Left lobe of liver (tissue), 2 donors: ENCODE results near the gene PSKH1. TPM values are rescaled to one million over a fixed set of nuclear protein-coding genes. Genes with fewer than 3 reads are reported as not detected.
"Not testable (repeated sequence)": the region's sequence is repeated elsewhere in the genome, so short reads cannot be mapped to it uniquely, and the experiment has no call there.

ENCODE experiments used
- ATAC-seq: fragments of 200-7000 bp; cut with Tn5 transposase; one replicate; pipeline ENCODE4 v1.9.1; 2020; ENCODE audit warnings: mild to moderate bottlenecking, moderate library complexity
- DNase-seq: peaks from one replicate; pipeline ENCODE4 v3.0.0-alpha.2; 2020; ENCODE audit warnings: low spot score
- total RNA-seq: library from RNA; stranded (reverse); gene quantifications from one replicate; pipeline ENCODE4 v1.2.1, GENCODE V29; 2021
- donor health status: DM: no; HTN: no; CAD: no; lungs with moderate emphysema.
- donor health status: DM: no; HTN: yes; CAD: no.

The PSKH1 gene
- total RNA-seq, 1 donor from 2014 or later, result 18.2 TPM

GRCh38 chr16:67884684-67885083 lies 8.4 kb upstream of the PSKH1 start, which contains the start of gene NRN1L:
Gene NRN1L, plus strand, starts transcription at chr16:67884885. Its CDS starts 19 bp downstream, at chr16:67884904.
- DNase-seq (peak; percentile 93), ATAC-seq (peak; percentile 94)

GRCh38 chr16:67885545-67885944 lies 7.5 kb upstream of the PSKH1 start:
- ATAC-seq (no peak), DNase-seq (no peak)

GRCh38 chr16:67885976-67886375 lies 7.1 kb upstream of the PSKH1 start:
- ATAC-seq (no peak), DNase-seq (no peak)

GRCh38 chr16:67886387-67886786 lies 6.7 kb upstream of the PSKH1 start:
- ATAC-seq, result no peak
- DNase-seq, result no peak

- ATAC-seq (no peak), DNase-seq (no peak)
Observed at GRCh38 chr16:67888331-67888730, 4.7 kb upstream of the PSKH1 start.

- ATAC-seq (no peak), DNase-seq (no peak)
Observed at GRCh38 chr16:67892375-67892774, 679 bp upstream of the PSKH1 start.

GRCh38 chr16:67893743-67894399 lies 817 bp downstream of the PSKH1 start:
- DNase-seq (no peak), ATAC-seq (peak; percentile 6)

- DNase-seq (no peak), ATAC-seq (no peak)
Observed at GRCh38 chr16:67897231-67897630, 4.2 kb downstream of the PSKH1 start.

GRCh38 chr16:67901734-67902133 lies 8.7 kb downstream of the PSKH1 start:
- DNase-seq (no peak), ATAC-seq (peak; percentile 57)

GRCh38 chr16:67902831-67903230 lies 9.8 kb downstream of the PSKH1 start:
- DNase-seq, result no peak

GRCh38 chr16:67907397-67908180 lies 14.5 kb downstream of the PSKH1 start:
- peak; percentile 83 for DNase-seq
- peak; percentile 96 for ATAC-seq

More at GRCh38 chr16:67902831-67903230, 9.8 kb downstream of the PSKH1 start:
- ATAC-seq, result no peak

GRCh38 chr16:67909056-67909742 lies 16.1 kb downstream of the PSKH1 start:
- ATAC-seq (no peak), DNase-seq (no peak)

GRCh38 chr16:67910158-67910557 lies 17.1 kb downstream of the PSKH1 start:
- no peak for DNase-seq
- ATAC-seq, result no peak

- ATAC-seq, result peak; percentile 67
- DNase-seq, result peak; percentile 77
Observed at GRCh38 chr16:67914758-67915495, 21.9 kb downstream of the PSKH1 start.

GRCh38 chr16:67915496-67915769 lies 22.4 kb downstream of the PSKH1 start:
- not testable (repeated sequence) for DNase-seq
- ATAC-seq, result peak; percentile 7

- peak; percentile 84 for ATAC-seq
- peak; percentile 89 for DNase-seq
Observed at GRCh38 chr16:67915831-67916723, 23.0 kb downstream of the PSKH1 start.

- ATAC-seq, result peak; percentile 7
- DNase-seq, result peak; percentile 51
Observed at GRCh38 chr16:67917140-67917851, 24.2 kb downstream of the PSKH1 start.

GRCh38 chr16:67917852-67918236 lies 24.8 kb downstream of the PSKH1 start:
- no peak for ATAC-seq
- DNase-seq, result no peak

GRCh38 chr16:67919622-67920221 lies 26.7 kb downstream of the PSKH1 start:
- no peak for ATAC-seq
- DNase-seq, result no peak
